Adipocyte (in vitro differentiated cells): Measurements from ENCODE around the gene ERFL.
A peak's percentile ranks its signal among the peaks of the same experiment; 100 is the strongest.

Source experiments
- DNase-seq: peaks from one replicate; pipeline ENCODE4 v3.0.0-alpha.2; 2015; ENCODE audit warnings: low read depth
- H3K27me3 ChIP-seq: replicated peaks from 2 replicates; pipeline ENCODE4 v1.7.0; 2013; ENCODE audit warnings: mild to moderate bottlenecking, low read length, moderate library complexity; ENCODE audit not compliant: control insufficient read depth, insufficient read depth
- H3K36me3 ChIP-seq: 2 replicates; pipeline ENCODE4 v1.7.0; 2013; ENCODE audit warnings: low read length, mild to moderate bottlenecking, moderate library complexity; ENCODE audit not compliant: control insufficient read depth, insufficient read depth, severe bottlenecking
- H3K4me1 ChIP-seq: 2 replicates; pipeline ENCODE4 v1.7.0; 2013; ENCODE audit warnings: mild to moderate bottlenecking, low read length, moderate library complexity; ENCODE audit not compliant: control insufficient read depth, insufficient read depth
- H3K4me3 ChIP-seq: 2 replicates; pipeline ENCODE4 v1.7.0; 2013; ENCODE audit warnings: mild to moderate bottlenecking, low read length, moderate library complexity
- H3K9ac ChIP-seq: 2 replicates; pipeline ENCODE4 v1.7.0; 2013; ENCODE audit warnings: mild to moderate bottlenecking, low read length, moderate library complexity
- H3K9me3 ChIP-seq: 2 replicates; pipeline ENCODE4 v1.7.0; 2013; ENCODE audit warnings: mild to moderate bottlenecking, low read length, moderate library complexity; ENCODE audit not compliant: control insufficient read depth

The ERFL gene

DNA sequence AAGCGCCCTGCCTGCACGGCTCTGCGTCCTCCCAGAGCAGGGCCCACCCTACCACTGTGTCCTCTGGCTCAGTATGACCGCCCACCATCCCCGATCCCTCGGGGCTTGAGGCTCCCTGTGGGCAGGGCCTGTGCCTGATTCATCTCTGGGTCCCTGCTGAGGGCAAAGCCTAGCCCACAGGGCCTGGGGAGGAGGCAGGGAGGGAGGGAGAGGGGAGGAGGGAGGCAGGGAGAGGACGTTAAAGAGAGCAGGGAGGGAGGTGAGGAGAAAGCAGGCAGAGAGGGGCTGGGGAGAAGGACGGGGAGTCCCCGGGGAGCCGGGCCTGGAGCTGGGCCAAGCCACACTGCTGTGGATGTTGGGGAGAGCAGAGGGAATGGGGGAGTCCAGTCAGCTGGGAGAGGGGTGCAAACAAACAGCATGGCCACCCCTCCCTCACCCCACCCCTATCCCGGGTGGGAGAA, 4.0 kb upstream of the ERFL start:
- no peak overlapping the region for H3K9ac ChIP-seq
- H3K4me1 ChIP-seq: peaks cover 18% of the 10 kb centered on the region
- DNase-seq: no peak
- no peaks in the 10 kb centered on the region for H3K9me3 ChIP-seq
- no peak overlapping the region for H3K4me3 ChIP-seq
- peaks cover 44% of the 10 kb centered on the region for H3K27me3 ChIP-seq
- H3K36me3 ChIP-seq: no peaks in the 10 kb centered on the region

DNA sequence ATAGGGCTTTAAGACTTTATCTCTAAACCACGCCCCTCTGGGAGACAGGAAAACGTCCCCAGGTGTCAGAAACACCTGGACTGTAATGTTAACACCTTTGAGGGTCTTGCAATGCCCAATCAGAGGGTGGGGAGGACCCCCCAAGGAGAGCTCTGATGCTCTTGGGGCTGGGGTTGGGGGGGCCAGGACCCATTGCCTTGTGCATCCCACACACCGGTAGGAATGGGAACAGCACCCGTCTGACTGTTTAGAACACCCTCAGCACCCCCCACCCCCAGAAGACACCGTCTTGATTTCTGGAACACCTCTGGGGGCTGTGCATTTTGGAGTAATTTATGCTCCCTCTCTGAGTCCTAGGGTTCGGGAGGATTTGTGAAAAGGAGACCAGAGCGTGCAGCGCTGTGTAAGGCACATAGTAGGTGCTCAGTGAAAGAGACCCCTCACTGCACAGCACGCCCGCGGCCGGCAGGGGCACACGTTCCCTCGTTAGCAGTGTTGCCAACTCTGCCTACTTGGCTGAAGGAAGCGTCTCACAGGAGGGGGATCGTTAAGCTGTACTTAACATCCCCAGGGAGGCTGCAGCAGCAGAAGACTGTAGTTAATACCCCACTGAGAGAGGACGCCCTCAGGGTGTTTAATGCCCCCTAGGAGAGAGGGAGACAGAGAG, 2.8 kb upstream of the ERFL start:
- DNase-seq: peak; percentile 27
- H3K9ac ChIP-seq: no peak overlapping the region
- no peaks in the 10 kb centered on the region for H3K36me3 ChIP-seq
- no peak overlapping the region for H3K4me3 ChIP-seq
- peaks cover 54% of the 10 kb centered on the region for H3K27me3 ChIP-seq
- peaks cover 9% of the 10 kb centered on the region for H3K4me1 ChIP-seq
- no peaks in the 10 kb centered on the region for H3K9me3 ChIP-seq

DNA sequence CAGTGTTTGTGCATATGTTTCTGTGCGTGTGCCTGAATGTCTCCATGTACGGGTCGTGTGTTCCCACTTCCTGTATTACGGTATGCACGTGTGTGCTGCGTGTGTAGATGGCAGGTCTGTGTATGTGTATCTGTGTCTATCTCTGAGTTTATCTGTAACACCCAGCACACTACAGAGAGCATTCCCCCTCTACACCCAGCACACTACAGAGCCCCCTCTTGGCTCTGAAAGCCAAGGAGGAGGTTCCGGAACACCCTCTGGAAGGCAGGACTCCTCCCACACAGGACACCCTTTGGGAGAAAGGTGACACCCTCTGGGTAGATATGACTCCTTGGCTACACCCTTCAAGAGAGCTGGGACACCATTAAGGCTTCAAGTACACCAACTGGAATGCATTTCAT, 2.1 kb upstream of the ERFL start:
- Histone ChIP-seq H3K27me3 (peaks cover 61% of the 10 kb centered on the region), H3K9me3 (no peaks in the 10 kb centered on the region), H3K4me3 (no peak overlapping the region), H3K36me3 (no peaks in the 10 kb centered on the region), H3K4me1 (peaks cover 7% of the 10 kb centered on the region), H3K9ac (no peak overlapping the region)
- no peak for DNase-seq

DNA sequence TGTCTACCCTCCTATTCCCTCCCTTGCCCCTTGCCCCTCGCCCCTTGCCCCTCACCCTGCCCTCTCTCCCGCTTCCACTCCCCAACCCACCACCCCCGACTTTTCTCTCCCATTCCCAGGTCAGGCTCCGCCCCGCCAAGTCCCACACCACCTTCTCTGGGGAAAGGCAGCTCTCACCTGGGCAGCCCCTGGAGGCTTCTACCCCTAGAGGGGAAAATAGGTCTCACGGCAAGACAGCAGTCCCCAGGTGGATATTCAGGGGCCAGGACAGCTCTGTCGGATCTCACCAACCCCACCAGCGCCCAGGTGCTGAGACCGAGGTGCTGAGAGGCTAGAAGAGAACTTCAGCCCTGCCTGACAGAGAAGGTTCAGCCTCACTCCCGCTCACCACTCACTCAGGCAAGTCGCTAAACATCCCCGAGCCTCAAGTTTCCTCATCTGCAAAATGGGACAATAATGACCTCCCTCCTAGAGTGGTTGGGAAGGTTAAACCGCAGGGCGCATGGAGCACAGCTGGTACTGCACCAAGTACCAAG, 1.4 kb upstream of the ERFL start:
- Histone ChIP-seq H3K9me3 (no peaks in the 10 kb centered on the region), H3K4me1 (peaks cover 7% of the 10 kb centered on the region), H3K27me3 (peaks cover 68% of the 10 kb centered on the region), H3K9ac (no peak overlapping the region), H3K36me3 (no peaks in the 10 kb centered on the region), H3K4me3 (no peak overlapping the region)
- DNase-seq: no peak

DNA sequence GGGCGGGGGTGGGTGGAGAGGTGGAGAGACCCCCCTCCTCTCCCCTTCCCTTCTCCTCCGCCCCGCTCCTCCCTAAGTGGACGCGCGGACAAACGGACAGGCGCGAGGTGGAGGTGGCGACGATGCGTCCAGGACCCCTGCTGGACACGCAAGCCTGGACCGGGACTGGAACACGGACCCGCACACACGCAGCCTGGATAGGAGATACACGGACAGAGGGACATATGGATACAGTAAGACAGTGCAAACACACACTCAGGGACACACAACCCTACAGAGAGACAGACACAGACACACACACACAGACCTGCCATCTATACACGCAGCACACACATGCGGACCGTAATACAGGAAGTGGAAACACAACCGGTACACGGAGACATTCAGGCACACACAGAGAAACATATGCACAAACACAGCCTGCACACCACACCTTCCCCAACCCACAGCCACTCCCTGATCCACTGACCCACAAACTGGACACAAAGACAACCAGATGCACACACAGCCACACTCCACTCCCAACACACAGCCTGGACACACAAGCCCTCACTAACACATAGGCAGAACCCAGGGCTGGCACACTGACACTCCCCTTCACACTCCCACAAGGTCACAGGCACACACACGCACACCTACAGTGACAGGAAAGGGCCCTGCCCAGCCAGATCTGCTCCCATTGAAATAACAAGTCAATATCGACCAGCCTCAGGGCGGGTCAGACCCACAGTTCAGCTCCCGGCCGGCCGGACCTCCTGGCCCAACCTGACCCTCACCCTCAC, 696 bp upstream of the ERFL start:
- H3K36me3 ChIP-seq: no peaks in the 10 kb centered on the region
- DNase-seq: no peak
- H3K4me1 ChIP-seq: peaks cover 7% of the 10 kb centered on the region
- peaks cover 70% of the 10 kb centered on the region for H3K27me3 ChIP-seq
- no peak overlapping the region for H3K9ac ChIP-seq
- H3K4me3 ChIP-seq: no peak overlapping the region
- H3K9me3 ChIP-seq: no peaks in the 10 kb centered on the region

DNA sequence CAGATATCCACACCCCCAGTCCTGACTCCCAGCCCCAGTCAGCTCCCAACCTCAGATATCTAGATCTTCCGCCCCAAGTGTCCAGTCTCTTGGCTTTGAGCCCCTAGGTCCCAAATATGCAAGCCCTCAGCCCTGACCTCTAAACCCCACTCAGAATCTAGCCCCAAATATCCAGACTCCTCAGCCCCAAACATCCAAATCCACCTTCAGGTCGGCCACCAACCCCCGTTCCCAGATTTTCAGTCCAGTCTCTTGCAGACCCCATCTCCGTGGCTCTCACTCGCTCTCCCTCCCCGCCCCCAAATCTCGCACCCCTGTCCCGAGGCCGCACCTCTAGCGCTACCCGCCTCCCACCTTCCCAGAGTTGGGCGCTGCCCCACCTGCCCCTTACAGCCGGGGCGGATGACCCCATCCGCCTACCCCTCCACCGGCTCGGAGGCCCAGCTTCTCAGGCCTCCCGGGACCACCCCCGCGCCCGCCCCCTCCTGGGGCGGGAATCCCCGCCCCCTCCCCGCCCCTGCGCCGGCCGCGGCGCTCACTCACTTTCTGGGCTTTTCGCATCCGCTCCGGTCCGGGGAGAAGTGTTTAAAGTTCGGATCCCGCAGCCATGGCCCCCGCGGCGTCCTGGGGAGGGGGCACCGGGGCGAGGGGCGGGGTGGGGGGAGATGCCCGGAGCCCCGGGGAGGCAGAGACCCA, 604 bp downstream of the ERFL start:
- H3K4me3 ChIP-seq: peak overlapping the region; percentile 73
- H3K4me1 ChIP-seq: peaks cover 2% of the 10 kb centered on the region
- no peak for DNase-seq
- H3K9ac ChIP-seq: no peak overlapping the region
- no peaks in the 10 kb centered on the region for H3K36me3 ChIP-seq
- no peaks in the 10 kb centered on the region for H3K9me3 ChIP-seq
- peaks cover 74% of the 10 kb centered on the region for H3K27me3 ChIP-seq

DNA sequence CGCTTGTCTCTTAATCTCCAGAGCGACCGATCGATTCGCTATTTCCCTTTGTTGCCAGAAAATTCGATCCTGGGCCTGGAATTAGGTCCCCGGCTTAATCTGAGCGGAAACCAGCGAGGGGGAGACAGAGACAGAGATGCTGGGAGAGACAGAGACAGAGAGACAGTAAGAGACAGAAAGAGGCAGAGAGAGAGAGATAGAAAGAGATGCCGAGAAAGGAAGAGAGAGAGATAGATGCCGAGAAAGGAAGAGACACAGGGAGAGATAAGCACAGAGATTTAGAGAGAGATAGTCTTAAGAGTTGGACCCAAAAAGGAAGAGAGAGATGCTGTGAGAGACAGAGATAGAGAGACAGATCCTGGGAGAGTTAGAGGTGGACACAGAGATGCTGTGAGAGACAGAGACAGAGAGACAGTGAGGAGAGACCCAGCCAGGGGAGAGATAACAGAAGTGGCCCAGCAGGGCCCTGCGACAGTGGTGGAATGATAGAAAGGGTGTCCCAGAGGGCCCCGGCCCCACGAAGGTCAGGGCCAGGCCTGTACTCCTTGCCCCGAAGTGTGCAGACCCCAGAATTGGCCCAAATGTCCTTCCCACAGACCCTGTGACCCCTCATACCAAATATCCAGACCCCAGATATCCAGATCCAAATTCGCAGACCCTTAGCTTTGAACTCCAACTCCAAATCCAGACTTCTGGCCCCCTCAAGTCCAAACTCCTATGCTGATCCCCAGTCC, 1.3 kb downstream of the ERFL start:
- DNase-seq: no peak
- no peak overlapping the region for H3K9ac ChIP-seq
- no peaks in the 10 kb centered on the region for H3K9me3 ChIP-seq
- H3K4me1 ChIP-seq: no peaks in the 10 kb centered on the region
- no peak overlapping the region for H3K4me3 ChIP-seq
- H3K36me3 ChIP-seq: no peaks in the 10 kb centered on the region
- peaks cover 74% of the 10 kb centered on the region for H3K27me3 ChIP-seq

DNA sequence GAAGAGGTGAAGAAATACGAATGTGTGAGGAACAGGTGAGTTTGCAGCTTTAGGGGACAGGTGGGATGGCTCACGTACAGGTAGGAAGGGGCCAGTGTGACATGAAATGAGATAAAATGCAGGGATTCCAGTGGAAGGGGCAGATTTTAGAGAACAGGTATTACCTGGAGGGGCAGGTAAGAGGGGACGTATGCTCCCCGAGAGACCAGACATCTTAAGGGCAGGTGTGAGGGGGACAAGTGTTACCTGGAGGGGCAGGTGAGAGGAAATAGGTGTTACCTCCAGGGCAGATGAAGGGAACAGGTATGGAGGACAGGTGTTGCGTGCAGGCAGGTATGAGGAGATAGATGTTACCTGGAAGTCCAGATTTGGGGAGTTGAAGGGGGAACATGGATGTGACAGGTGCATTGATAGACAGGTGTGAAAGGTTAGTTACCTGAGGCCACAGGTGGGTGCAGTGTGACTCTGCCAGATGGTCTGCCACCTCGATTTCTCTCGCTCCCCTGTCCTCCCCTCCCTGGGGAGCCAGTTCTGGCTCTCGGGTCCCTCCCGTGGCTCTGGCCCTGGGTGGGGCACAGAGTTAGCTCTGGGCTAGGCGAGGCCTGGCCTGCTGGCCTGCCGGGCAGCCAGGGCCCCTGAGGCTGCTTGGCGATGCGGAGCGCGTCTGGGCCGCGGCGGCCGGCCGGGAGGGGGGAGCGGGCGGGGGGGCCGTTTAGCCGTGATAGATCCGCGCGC, 2.1 kb downstream of the ERFL start:
- Histone ChIP-seq H3K4me1 (no peaks in the 10 kb centered on the region), H3K9ac (no peak overlapping the region), H3K36me3 (no peaks in the 10 kb centered on the region), H3K4me3 (no peak overlapping the region), H3K27me3 (peaks cover 68% of the 10 kb centered on the region), H3K9me3 (no peaks in the 10 kb centered on the region)
- DNase-seq: no peak

GRCh38 chr19:41925208-41926003, 2.8 kb downstream of the ERFL start:
- Histone ChIP-seq H3K9ac (no peak overlapping the region), H3K4me1 (no peaks in the 10 kb centered on the region), H3K4me3 (no peak overlapping the region), H3K27me3 (peaks cover 60% of the 10 kb centered on the region), H3K36me3 (no peaks in the 10 kb centered on the region), H3K9me3 (no peaks in the 10 kb centered on the region)
- no peak for DNase-seq
